HG03095 (cell line): ENCODE results near the gene SPEM1.
A peak's percentile ranks its signal among the peaks of the same experiment; 100 is the strongest.

Source experiments
- ATAC-seq: cut with Tn5 transposase; IDR thresholded peaks from one replicate; pipeline ENCODE4 v1.9.1; 2021; ENCODE audit warnings: moderate library complexity; ENCODE audit not compliant: unreplicated experiment

The SPEM1 gene

GRCh38 chr17:7396147-7396546 lies 24.0 kb upstream of the SPEM1 start:
- no peak for ATAC-seq

GRCh38 chr17:7398612-7399011 lies 21.5 kb upstream of the SPEM1 start:
- ATAC-seq: no peak

GRCh38 chr17:7403043-7403726 lies 16.9 kb upstream of the SPEM1 start:
- no peak for ATAC-seq

- no peak for ATAC-seq
Measured at GRCh38 chr17:7403727-7403976, 16.5 kb upstream of the SPEM1 start.

- peak; percentile 84 for ATAC-seq
Measured at GRCh38 chr17:7403977-7404736, 16.0 kb upstream of the SPEM1 start, which contains the start of gene TMEM256. Gene TMEM256 (minus strand): TSS chr17:7404097. CDS start chr17:7404084, 13 bp downstream.

GRCh38 chr17:7404737-7405349 lies 15.3 kb upstream of the SPEM1 start:
- peak; percentile 11 for ATAC-seq

- ATAC-seq: no peak
Measured at GRCh38 chr17:7405350-7406234, 14.5 kb upstream of the SPEM1 start.

- ATAC-seq: no peak
Measured at GRCh38 chr17:7406235-7406825, 13.8 kb upstream of the SPEM1 start.

GRCh38 chr17:7407082-7407481 lies 13.0 kb upstream of the SPEM1 start:
- no peak for ATAC-seq

- no peak for ATAC-seq
Measured at GRCh38 chr17:7407485-7408251, 12.5 kb upstream of the SPEM1 start, which contains the start of gene NLGN2. Gene NLGN2 (plus strand): TSS chr17:7407845. CDS start chr17:7408256, 411 bp downstream.

- no peak for ATAC-seq
Measured at GRCh38 chr17:7408252-7408727, 11.8 kb upstream of the SPEM1 start.

- ATAC-seq: no peak
Measured at GRCh38 chr17:7408863-7409262, 11.3 kb upstream of the SPEM1 start.

- no peak for ATAC-seq
Measured at GRCh38 chr17:7409716-7410115, 10.4 kb upstream of the SPEM1 start.

GRCh38 chr17:7410634-7411426 lies 9.3 kb upstream of the SPEM1 start:
- no peak for ATAC-seq

- no peak for ATAC-seq
Measured at GRCh38 chr17:7411427-7411750, 8.7 kb upstream of the SPEM1 start.

- no peak for ATAC-seq
Measured at GRCh38 chr17:7413346-7413985, 6.7 kb upstream of the SPEM1 start.

- ATAC-seq: no peak
Measured at GRCh38 chr17:7414837-7415236, 5.3 kb upstream of the SPEM1 start.

GRCh38 chr17:7415784-7416183 lies 4.3 kb upstream of the SPEM1 start:
- no peak for ATAC-seq

- no peak for ATAC-seq
Measured at GRCh38 chr17:7416323-7416722, 3.8 kb upstream of the SPEM1 start.
